COLO829 (cell line): ENCODE measurements around the gene OTX1.

ENCODE experiments used
- DNase-seq: peaks from one replicate; pipeline ENCODE4 v3.0.0; 2012; ENCODE audit warnings: low spot score

Gene OTX1

GRCh38 chr2:63047321-63048279, 3.0 kb upstream of the OTX1 start:
- no peak for DNase-seq

DNA sequence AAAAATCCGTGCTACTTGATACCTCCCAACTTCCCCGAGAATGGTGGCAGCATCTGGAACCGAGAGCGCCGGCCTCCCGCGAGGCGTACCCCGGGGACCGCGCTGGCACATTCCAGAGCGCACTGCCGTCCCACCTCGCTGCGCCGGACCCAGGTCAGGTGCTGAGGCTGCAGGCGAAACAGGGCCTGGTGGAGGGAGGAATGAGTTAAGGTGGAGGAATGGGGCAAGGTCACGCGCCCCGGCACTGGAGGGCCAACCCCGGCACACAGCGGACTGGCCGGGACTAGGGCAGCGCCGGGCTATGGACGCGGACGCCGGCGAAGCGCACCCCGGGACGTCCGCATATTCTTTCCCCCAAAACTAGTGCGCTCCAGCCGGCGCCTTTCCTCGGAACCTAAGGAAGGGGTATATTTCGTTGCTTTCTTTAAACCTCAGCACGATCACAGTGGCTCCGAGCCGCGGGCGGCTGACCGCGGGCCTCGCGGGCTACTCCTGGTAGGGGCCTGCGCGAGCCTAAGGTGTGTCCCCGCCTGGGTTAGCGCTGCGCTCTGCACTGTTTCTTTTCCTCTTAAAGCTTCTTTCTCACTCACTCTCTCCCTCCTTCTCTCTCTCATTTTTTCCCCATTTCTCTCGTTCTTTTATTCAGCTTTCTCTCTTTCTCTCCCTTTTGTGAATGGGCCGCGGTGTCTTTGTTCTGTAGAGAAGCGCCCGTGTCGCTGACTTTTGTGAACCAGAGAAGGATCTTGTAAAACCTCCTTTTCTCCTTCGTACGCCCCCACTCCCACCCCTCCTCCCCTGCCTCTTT, 2.1 kb upstream of the OTX1 start:
- DNase-seq: no peak

DNA sequence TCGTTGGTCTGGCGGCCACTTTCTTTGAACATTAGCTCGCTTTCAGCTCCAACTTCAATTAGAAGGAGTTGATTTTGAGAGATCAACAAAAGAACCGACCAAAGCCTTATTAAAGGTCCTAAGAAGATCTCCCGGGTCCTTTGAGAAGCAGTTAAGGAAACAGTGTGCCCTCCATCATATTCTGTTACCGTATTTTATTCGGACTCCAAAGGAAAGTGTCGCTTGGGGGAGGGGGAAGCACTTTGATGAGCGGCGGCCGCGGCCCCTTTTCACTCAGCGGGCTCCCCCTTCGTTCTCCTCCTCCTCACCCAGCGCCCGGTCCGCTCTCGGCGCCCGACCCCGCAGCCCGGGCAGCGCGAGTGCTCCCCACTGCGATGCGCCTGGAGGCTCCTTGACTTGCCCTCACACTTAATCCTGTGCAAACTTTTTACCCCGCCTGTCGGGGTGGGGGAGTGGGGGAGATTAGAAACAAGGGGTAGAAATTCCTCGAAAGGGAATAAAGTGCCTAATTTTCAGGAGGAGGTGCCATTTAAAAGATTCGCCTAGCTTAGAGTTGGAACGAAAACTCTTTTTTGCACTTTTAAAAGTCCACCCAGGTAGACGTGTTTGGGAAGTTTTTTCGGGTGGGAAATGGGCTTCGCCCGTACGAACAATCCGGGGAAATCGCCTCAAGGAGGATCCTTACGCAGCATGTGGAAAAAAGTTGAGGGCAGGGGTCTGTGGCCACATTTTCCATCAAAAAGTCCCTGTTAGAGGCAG, 1.2 kb upstream of the OTX1 start:
- DNase-seq: no peak

GRCh38 chr2:63049970-63050333, 678 bp upstream of the OTX1 start:
- peak; percentile 24 for DNase-seq

GRCh38 chr2:63051042-63051794, 588 bp downstream of the OTX1 start:
- no peak for DNase-seq

GRCh38 chr2:63051795-63052333, 1.2 kb downstream of the OTX1 start:
- no peak for DNase-seq

- no peak for DNase-seq
These were observed 1.9 kb downstream of the OTX1 start for GRCh38 chr2:63052411-63053080.

DNA sequence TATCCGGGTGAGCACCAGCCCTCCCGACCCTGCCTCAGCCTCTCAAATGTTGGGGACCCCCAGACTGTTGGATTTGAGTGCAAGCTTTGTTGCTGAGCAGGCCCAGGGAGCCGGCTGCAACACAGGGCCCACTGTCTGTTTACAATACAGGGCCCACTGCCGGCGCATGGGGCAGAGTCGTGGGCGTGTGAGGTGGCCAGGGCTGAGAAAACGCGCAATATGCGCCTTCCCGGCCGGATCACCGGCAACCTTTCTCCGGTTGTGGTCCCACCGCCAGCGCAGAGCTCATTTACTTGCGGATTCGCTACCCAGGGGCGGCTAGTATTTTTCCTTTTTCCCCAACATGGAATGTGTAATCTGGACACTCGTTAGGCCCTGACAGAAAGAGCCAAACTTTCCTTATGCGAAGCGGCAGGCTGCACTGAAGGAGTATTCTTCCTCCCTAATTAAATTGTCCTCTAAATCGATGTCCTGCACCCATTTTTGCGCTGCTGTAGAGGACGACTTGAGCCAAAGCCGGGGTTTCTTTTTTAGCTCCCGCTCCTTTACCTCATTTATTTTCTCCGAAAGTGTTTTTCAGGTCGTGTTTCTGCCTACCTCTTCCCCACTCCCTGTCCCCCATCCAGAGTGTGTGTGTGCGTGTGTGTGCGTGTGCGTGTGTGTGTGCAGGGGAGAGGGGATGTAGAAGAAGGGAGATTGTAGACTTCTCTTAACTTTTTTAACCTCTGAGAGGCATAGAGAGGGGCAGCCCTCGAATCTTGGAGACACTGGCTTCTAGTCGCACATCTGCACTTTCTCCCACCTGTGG, 2.7 kb downstream of the OTX1 start:
- DNase-seq: no peak

GRCh38 chr2:63053889-63054602, 3.4 kb downstream of the OTX1 start:
- DNase-seq: no peak

- no peak for DNase-seq
These were observed 4.2 kb downstream of the OTX1 start for GRCh38 chr2:63054841-63055225.

DNA sequence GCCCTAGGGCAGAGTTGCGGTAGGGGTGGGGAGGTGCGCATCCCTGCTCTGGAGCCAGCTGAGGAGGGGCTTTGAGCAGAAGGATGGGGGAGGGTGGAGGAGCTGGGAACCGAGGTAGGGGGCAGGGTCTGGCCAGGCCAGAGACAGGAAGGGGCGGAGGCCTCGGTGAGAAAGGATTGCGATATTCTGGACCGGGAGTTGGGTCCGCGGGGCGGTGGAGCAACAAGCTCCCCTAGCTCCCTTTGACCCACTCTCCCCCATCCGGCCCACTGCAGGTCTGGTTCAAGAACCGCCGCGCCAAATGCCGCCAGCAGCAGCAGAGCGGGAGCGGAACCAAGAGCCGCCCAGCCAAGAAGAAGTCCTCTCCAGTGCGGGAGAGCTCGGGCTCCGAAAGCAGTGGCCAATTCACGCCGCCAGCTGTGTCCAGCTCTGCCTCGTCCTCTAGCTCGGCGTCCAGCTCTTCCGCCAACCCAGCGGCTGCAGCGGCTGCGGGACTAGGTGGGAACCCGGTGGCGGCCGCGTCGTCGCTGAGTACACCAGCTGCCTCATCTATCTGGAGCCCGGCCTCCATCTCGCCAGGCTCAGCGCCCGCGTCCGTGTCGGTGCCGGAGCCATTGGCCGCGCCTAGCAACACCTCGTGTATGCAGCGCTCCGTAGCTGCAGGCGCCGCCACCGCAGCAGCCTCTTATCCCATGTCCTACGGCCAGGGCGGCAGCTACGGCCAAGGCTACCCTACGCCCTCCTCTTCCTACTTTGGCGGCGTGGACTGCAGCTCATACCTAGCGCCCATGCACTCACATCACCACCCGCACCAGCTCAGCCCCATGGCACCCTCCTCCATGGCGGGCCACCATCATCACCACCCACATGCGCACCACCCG, 4.8 kb downstream of the OTX1 start:
- no peak for DNase-seq

GRCh38 chr2:63056107-63057050, 5.7 kb downstream of the OTX1 start:
- DNase-seq: no peak

- no peak for DNase-seq
These were observed 6.9 kb downstream of the OTX1 start for GRCh38 chr2:63057249-63058143.

GRCh38 chr2:63058144-63058920, 7.7 kb downstream of the OTX1 start:
- no peak for DNase-seq
